Ovary (tissue), 9 donors: ENCODE results near the gene UBXN1. TPM values are rescaled to one million over a fixed set of nuclear protein-coding genes. Genes with fewer than 3 reads are reported as not detected.

Experiments used
- DNase-seq, 5 donors: peaks; one replicate each; pipeline ENCODE4 v3.0.0-alpha.2; 2019 to 2020
- H3K27ac ChIP-seq, 2 donors: fragments of 200-600 bp; one replicate each; pipeline versions ENCODE4 v1.5.1 to v1.8.0; 2019 to 2022
- H3K27me3 ChIP-seq: fragments of 200-600 bp; one replicate; pipeline ENCODE4 v1.8.0; 2022
- H3K36me3 ChIP-seq: fragments of 200-600 bp; sonication (generic); one replicate; pipeline ENCODE4 v1.5.1; 2019
- H3K4me1 ChIP-seq: one replicate; pipeline ENCODE4 v1.8.1; 2013; ENCODE audit warnings: mild to moderate bottlenecking, moderate library complexity; ENCODE audit not compliant: insufficient read depth
- H3K4me3 ChIP-seq: fragments of 200-600 bp; sonication (generic); one replicate; pipeline ENCODE4 v1.5.1; 2017
- H3K9me3 ChIP-seq, 2 donors: fragments of 200-600 bp in 1 of 2; sonication (generic) in 1 of 2; one replicate each; pipeline versions ENCODE4 v1.5.1 to v1.8.1; 2013 to 2019; ENCODE audit warnings: mild to moderate bottlenecking in 1 of 2, moderate library complexity in 1 of 2
- CTCF ChIP-seq, 3 donors: fragments of 450-650 bp in 2 of 3; fragments of 200-600 bp in 1 of 3; IDR thresholded peaks; one replicate each; pipeline versions ENCODE4 v1.5.1 to v1.8.0; 2016 to 2022; ENCODE audit warnings: antibody characterized with exemption in 3 of 3, mild to moderate bottlenecking in 1 of 3
- EP300 ChIP-seq: sonication (generic); formaldehyde crosslinking; IDR thresholded peaks from one replicate; pipeline ENCODE4 v1.6.1; 2017; ENCODE audit warnings: antibody characterized with exemption
- POLR2A ChIP-seq: fragments of 450-650 bp; IDR thresholded peaks from one replicate; pipeline ENCODE4 v1.6.1; 2017; ENCODE audit warnings: antibody characterized with exemption, mild to moderate bottlenecking, moderate library complexity
- WGBS, 3 donors: extraction: QIAGEN DNeasy Blood & Tissue Kit in 1 of 3; methylation state at CpG; one replicate each; pipeline versions ENCODE4 v1.1.5 to v1.1.7; 2013 to 2017; 5-methylcytosine and 5-hydroxymethylcytosine counted together
- intact Hi-C, 4 donors: fragments of 100-400 bp; cut with DNase I; formaldehyde crosslinking; loops; one replicate each; pipeline versions ENCODE4 v1.11.0 to v1.15.1; 2022 to 2023
- polyA plus RNA-seq, 2 donors: library from polyadenylated mRNA; stranded (reverse); fragments of 200-250 nt in 1 of 2; fragments of 350-450 nt in 1 of 2; fragmentation: Illumina TruSeq in 1 of 2; extraction: RNeasy Lipid Tissue Mini Kit (QIAGEN cat#74804) in 1 of 2; gene quantifications; one replicate each; pipeline ENCODE4 v1.2.3, GENCODE V29; 2013 to 2014
- total RNA-seq, 7 donors: library from RNA; depleted of rRNA in 2 of 7; stranded (reverse); fragments of >200 nt in 2 of 7; fragmentation: NEBNext Ultra II Directional in 3 of 7; extraction: Animal tissue kit (Norgen Biotek cat#: 25700) in 3 of 7; gene quantifications; one replicate each; pipeline versions ENCODE4 v1.1.0 to v1.2.4, GENCODE V29; 2016 to 2023
- donor health status: DM: no; HTN: no; CAD: no; lungs with moderate emphysema.
- donor health status: DM: no; HTN: no; CAD: no.
- donor health status: Bipolar disorder and iron deficiency.
- donor health status: DM: yes; HTN: yes; CAD: no.
- donor health status: DM: no; HTN: no; CAD: no.
- donor health status: DM: yes; HTN: yes; CAD: no.

The UBXN1 gene
- total and polyA plus RNA-seq, 9 donors: 97.6 to 284 (median 170) TPM

GRCh38 chr11:62712276-62712812, 33.5 kb upstream of the UBXN1 start:
- DNase-seq: peak in 1 of 5 donors; percentile 11
- WGBS, 3 donors: 55 to 69% (median 65%) methylated on average over 6 of the region's 6 CpGs
- peaks cover 8% of the 10 kb centered on the region for H3K4me1 ChIP-seq
- intact Hi-C loops: no loop called here
- H3K9me3 ChIP-seq: no peaks in the 10 kb centered on the region
- TF ChIP-seq CTCF (IDR thresholded peaks at IDR 0.05) (no peak), EP300 (no peak), POLR2A (no peak)
- no peaks in the 10 kb centered on the region for H3K27me3 ChIP-seq
- no peak overlapping the region for H3K4me3 ChIP-seq
- no peak overlapping the region for H3K27ac ChIP-seq
- H3K36me3 ChIP-seq: no peaks in the 10 kb centered on the region

GRCh38 chr11:62710001-62710345, 31.1 kb upstream of the UBXN1 start:
- Histone ChIP-seq H3K4me1 (peaks cover 18% of the 10 kb centered on the region), H3K9me3 (no peaks in the 10 kb centered on the region), H3K4me3 (peak overlapping the region; percentile 67), H3K36me3 (no peaks in the 10 kb centered on the region), H3K27me3 (no peaks in the 10 kb centered on the region), H3K27ac (peak overlapping the region; percentile 76 to 81)
- intact Hi-C loops: no loop called here
- 51 to 59% (median 55%) methylated on average over 7 of the region's 7 CpGs for WGBS, 3 donors
- no peak for DNase-seq
- TF ChIP-seq CTCF (IDR thresholded peaks at IDR 0.05) (no peak), POLR2A (no peak), EP300 (no peak)

GRCh38 chr11:62709247-62710000, 30.6 kb upstream of the UBXN1 start:
- Histone ChIP-seq H3K4me3 (peak overlapping the region; percentile 67), H3K36me3 (no peaks in the 10 kb centered on the region), H3K4me1 (peaks cover 18% of the 10 kb centered on the region), H3K27me3 (no peaks in the 10 kb centered on the region), H3K9me3 (no peaks in the 10 kb centered on the region), H3K27ac (peak overlapping the region; percentile 76 to 81)
- peak; percentile 97 to 99 (median 98) for DNase-seq
- intact Hi-C loops: no loop called here
- 1% methylated on average over 47 of the region's 47 CpGs for WGBS, 3 donors
- no peak for TF ChIP-seq EP300
- TF ChIP-seq CTCF (IDR thresholded peaks at IDR 0.05): peak in 1 of 3 donors; percentile 34
- TF ChIP-seq POLR2A: peak; percentile 68

- DNase-seq: peak; percentile 44 to 66 (median 59)
- H3K4me1 ChIP-seq: peaks cover 18% of the 10 kb centered on the region
- H3K36me3 ChIP-seq: no peaks in the 10 kb centered on the region
These were observed 29.9 kb upstream of the UBXN1 start for GRCh38 chr11:62708793-62709192.

More at GRCh38 chr11:62708793-62709192, 29.9 kb upstream of the UBXN1 start:
- WGBS, 3 donors: 4 to 10% (median 4%) methylated on average over 7 of the region's 7 CpGs
- TF ChIP-seq POLR2A (no peak), EP300 (no peak), CTCF (IDR thresholded peaks at IDR 0.05) (no peak)
- no peaks in the 10 kb centered on the region for H3K27me3 ChIP-seq
- H3K4me3 ChIP-seq: peak overlapping the region; percentile 67
- intact Hi-C loops: no loop called here
- H3K27ac ChIP-seq: peak overlapping the region; percentile 76 to 81
- no peaks in the 10 kb centered on the region for H3K9me3 ChIP-seq
